NCI-H1092 (cell line): ENCODE results near the gene CMTM3.
"Not testable (repeated sequence)": the region's sequence is repeated elsewhere in the genome, so short reads cannot be mapped to it uniquely, and the experiment has no call there.

Experiments
- DNase-seq: peaks from one replicate; lab custom pipeline; 2025; lab: John Stamatoyannopoulos, UW

CMTM3 gene

GRCh38 chr16:66585481-66586239, 18.8 kb upstream of the CMTM3 start:
- no peak for DNase-seq

GRCh38 chr16:66587881-66588600, 16.5 kb upstream of the CMTM3 start:
- DNase-seq, result no peak

GRCh38 chr16:66588981-66589713, 15.4 kb upstream of the CMTM3 start:
- DNase-seq, result no peak

- no peak for DNase-seq
Observed at GRCh38 chr16:66590322-66590721, 14.2 kb upstream of the CMTM3 start.

- no peak for DNase-seq
Observed at GRCh38 chr16:66591018-66591417, 13.5 kb upstream of the CMTM3 start.

GRCh38 chr16:66592241-66592640, 12.3 kb upstream of the CMTM3 start:
- DNase-seq, result no peak

GRCh38 chr16:66592814-66593213, 11.7 kb upstream of the CMTM3 start:
- no peak for DNase-seq

GRCh38 chr16:66594739-66595138, 9.8 kb upstream of the CMTM3 start:
- no peak for DNase-seq

- not testable (repeated sequence) for DNase-seq
Observed at GRCh38 chr16:66596559-66596958, 7.9 kb upstream of the CMTM3 start.

- DNase-seq, result no peak
Observed at GRCh38 chr16:66596986-66597848, 7.3 kb upstream of the CMTM3 start.

GRCh38 chr16:66598111-66598510, 6.4 kb upstream of the CMTM3 start:
- no peak for DNase-seq

GRCh38 chr16:66599726-66600125, 4.8 kb upstream of the CMTM3 start:
- no peak for DNase-seq

GRCh38 chr16:66600477-66600876, 4.0 kb upstream of the CMTM3 start:
- DNase-seq, result no peak

GRCh38 chr16:66601471-66601870, 3.0 kb upstream of the CMTM3 start:
- DNase-seq, result no peak

GRCh38 chr16:66603537-66604375, 748 bp upstream of the CMTM3 start:
- no peak for DNase-seq

- no peak for DNase-seq
Observed at GRCh38 chr16:66605177-66605978, 874 bp downstream of the CMTM3 start.

- DNase-seq, result no peak
Observed at GRCh38 chr16:66605979-66606751, 1.7 kb downstream of the CMTM3 start.

GRCh38 chr16:66608241-66609138, 4.0 kb downstream of the CMTM3 start:
- DNase-seq, result peak; percentile 51
